HepG2 (cell line): Measurements from ENCODE around the gene CHKB. TPM values are rescaled to one million over a fixed set of nuclear protein-coding genes. Genes with fewer than 3 reads are reported as not detected.

Experiments used
- ERF ChIP-seq: IDR thresholded peaks from 2 replicates; pipeline ENCODE4 v1.6.1; 2018; ENCODE audit warnings: missing biosample characterization, missing genetic modification reagents
- ETV5 ChIP-seq: IDR thresholded peaks from 2 replicates; pipeline ENCODE4 v1.6.1; 2018; ENCODE audit warnings: missing biosample characterization, missing genetic modification reagents, inconsistent platforms, borderline replicate concordance
- MEF2D ChIP-seq: sonication (generic); formaldehyde crosslinking; IDR thresholded peaks from 2 replicates; pipeline ENCODE4 v1.5.1; 2020; ENCODE audit warnings: mild to moderate bottlenecking, missing genetic modification reagents
- MTA1 ChIP-seq: sonication (generic); formaldehyde crosslinking; IDR thresholded peaks from 2 replicates; pipeline ENCODE4 v1.4.0; 2020; ENCODE audit warnings: missing genetic modification reagents, mild to moderate bottlenecking, borderline replicate concordance
- MTA3 ChIP-seq: sonication (generic); formaldehyde crosslinking; IDR thresholded peaks from 2 replicates; pipeline ENCODE4 v1.4.0; 2020; ENCODE audit warnings: missing genetic modification reagents
- NRL ChIP-seq: sonication (generic); formaldehyde crosslinking; IDR thresholded peaks from 2 replicates; pipeline ENCODE4 v1.5.0; 2020; ENCODE audit warnings: missing genetic modification reagents, mild to moderate bottlenecking, moderate library complexity, borderline replicate concordance
- SIX4 ChIP-seq: sonication (generic); formaldehyde crosslinking; IDR thresholded peaks from 2 replicates; pipeline ENCODE4 v1.4.0; 2020; ENCODE audit warnings: missing genetic modification reagents
- SP140L ChIP-seq: sonication (generic); formaldehyde crosslinking; IDR thresholded peaks from 2 replicates; pipeline ENCODE4 v1.4.0; 2020; ENCODE audit warnings: missing genetic modification reagents, borderline replicate concordance
- THYN1 ChIP-seq: sonication (generic); formaldehyde crosslinking; IDR thresholded peaks from 2 replicates; pipeline ENCODE4 v1.8.1; 2023; ENCODE audit warnings: low read depth, mild to moderate bottlenecking, moderate library complexity, missing genetic modification reagents, borderline replicate concordance
- ZBTB20 ChIP-seq: sonication (generic); formaldehyde crosslinking; IDR thresholded peaks from 2 replicates; pipeline ENCODE4 v1.8.1; 2023; ENCODE audit warnings: missing genetic modification reagents, low read depth, mild to moderate bottlenecking, borderline replicate concordance
- ZNF230 ChIP-seq: sonication (generic); formaldehyde crosslinking; IDR thresholded peaks from 2 replicates; pipeline ENCODE4 v1.4.0; 2020; ENCODE audit warnings: mild to moderate bottlenecking, missing genetic modification reagents
- ZNF407 ChIP-seq: sonication (generic); formaldehyde crosslinking; IDR thresholded peaks from one replicate; pipeline ENCODE4 v1.5.1; 2020; ENCODE audit warnings: mild to moderate bottlenecking, missing genetic modification reagents; ENCODE audit errors: not compliant biosample characterization
- ZNF430 ChIP-seq: sonication (generic); formaldehyde crosslinking; IDR thresholded peaks from 2 replicates; pipeline ENCODE4 v1.9.0; 2021; ENCODE audit warnings: mild to moderate bottlenecking, missing genetic modification reagents
- ZNF768 ChIP-seq: sonication (generic); formaldehyde crosslinking; IDR thresholded peaks from 2 replicates; pipeline ENCODE4 v1.4.0; 2020; ENCODE audit warnings: missing genetic modification reagents
- polyA plus RNA-seq, 8 experiments: library from polyadenylated mRNA; depleted of rRNA in 3 of 8; stranded (reverse) in 7 of 8; unstranded in 1 of 8; fragments of >200 nt; fragmentation: Illumina TruSeq in 4 of 8; extraction: Trizol in 4 of 8; gene quantifications; 2 replicates each; pipeline versions ENCODE4 v1.2.1 to v1.2.3, GENCODE V29; 2011 to 2016; ENCODE audit warnings: low read depth in 4 of 8, missing spikeins in 1 of 8, mixed read lengths in 1 of 8; ENCODE audit not compliant: insufficient read depth in 1 of 8
- total RNA-seq, 5 experiments: library from RNA; depleted of rRNA; stranded (reverse); fragments of >200 nt; fragmentation: Illumina TruSeq; extraction: Trizol; gene quantifications; 2 replicates each; pipeline ENCODE4 v1.2.3, GENCODE V29; 2016; ENCODE audit warnings: low read depth in 1 of 5
- TF ChIP-seq, protein P1 (sequence below): sonication (generic); formaldehyde crosslinking; IDR thresholded peaks from 2 replicates; pipeline ENCODE4 v1.4.0; 2020; ENCODE audit warnings: mild to moderate bottlenecking, missing genetic modification reagents
- TF ChIP-seq, protein P2 (sequence below): sonication (generic); formaldehyde crosslinking; IDR thresholded peaks from 2 replicates; pipeline ENCODE4 v1.5.1; 2020; ENCODE audit warnings: mild to moderate bottlenecking, missing genetic modification reagents, moderate library complexity

The CHKB gene
- total and polyA plus RNA-seq, 2 of the 13 experiments (the other 11 are each of a cell fraction or from before 2014, with no cell fraction given), result 24.5 to 42.7 TPM

GRCh38 chr22:50569041-50569459 is 13.6 kb downstream of the CHKB start (continued):
- TF ChIP-seq, protein P1, sequence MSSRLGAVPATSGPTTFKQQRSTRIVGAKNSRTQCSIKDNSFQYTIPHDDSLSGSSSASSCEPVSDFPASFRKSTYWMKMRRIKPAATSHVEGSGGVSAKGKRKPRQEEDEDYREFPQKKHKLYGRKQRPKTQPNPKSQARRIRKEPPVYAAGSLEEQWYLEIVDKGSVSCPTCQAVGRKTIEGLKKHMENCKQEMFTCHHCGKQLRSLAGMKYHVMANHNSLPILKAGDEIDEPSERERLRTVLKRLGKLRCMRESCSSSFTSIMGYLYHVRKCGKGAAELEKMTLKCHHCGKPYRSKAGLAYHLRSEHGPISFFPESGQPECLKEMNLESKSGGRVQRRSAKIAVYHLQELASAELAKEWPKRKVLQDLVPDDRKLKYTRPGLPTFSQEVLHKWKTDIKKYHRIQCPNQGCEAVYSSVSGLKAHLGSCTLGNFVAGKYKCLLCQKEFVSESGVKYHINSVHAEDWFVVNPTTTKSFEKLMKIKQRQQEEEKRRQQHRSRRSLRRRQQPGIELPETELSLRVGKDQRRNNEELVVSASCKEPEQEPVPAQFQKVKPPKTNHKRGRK (CRISPR knock-in tag), result no peak
- TF ChIP-seq MTA1 (CRISPR knock-in tag) (0 out of 2 replicates have a peak, but pooled peaks have one; percentile 48), THYN1 (no peak), ERF (CRISPR knock-in tag) (0 out of 2 replicates have a peak, but pooled peaks have one; percentile 30), ZNF230 (CRISPR knock-in tag) (no peak), ZNF430 (CRISPR knock-in tag) (no peak), MTA3 (CRISPR knock-in tag) (no peak), SP140L (CRISPR knock-in tag) (no peak), ZNF768 (CRISPR knock-in tag) (0 out of 2 replicates have a peak, but pooled peaks have one; percentile 40), ETV5 (CRISPR knock-in tag) (peak; percentile 52; the same call in 1 of the 2 replicates), NRL (no peak), ZBTB20 (peak; percentile 54; the same call in 1 of the 2 replicates), MEF2D (CRISPR knock-in tag) (peak; percentile 50; the same call in 1 of the 2 replicates), SIX4 (no peak), ZNF407 (CRISPR knock-in tag) (no peak)
- TF ChIP-seq, protein P2, sequence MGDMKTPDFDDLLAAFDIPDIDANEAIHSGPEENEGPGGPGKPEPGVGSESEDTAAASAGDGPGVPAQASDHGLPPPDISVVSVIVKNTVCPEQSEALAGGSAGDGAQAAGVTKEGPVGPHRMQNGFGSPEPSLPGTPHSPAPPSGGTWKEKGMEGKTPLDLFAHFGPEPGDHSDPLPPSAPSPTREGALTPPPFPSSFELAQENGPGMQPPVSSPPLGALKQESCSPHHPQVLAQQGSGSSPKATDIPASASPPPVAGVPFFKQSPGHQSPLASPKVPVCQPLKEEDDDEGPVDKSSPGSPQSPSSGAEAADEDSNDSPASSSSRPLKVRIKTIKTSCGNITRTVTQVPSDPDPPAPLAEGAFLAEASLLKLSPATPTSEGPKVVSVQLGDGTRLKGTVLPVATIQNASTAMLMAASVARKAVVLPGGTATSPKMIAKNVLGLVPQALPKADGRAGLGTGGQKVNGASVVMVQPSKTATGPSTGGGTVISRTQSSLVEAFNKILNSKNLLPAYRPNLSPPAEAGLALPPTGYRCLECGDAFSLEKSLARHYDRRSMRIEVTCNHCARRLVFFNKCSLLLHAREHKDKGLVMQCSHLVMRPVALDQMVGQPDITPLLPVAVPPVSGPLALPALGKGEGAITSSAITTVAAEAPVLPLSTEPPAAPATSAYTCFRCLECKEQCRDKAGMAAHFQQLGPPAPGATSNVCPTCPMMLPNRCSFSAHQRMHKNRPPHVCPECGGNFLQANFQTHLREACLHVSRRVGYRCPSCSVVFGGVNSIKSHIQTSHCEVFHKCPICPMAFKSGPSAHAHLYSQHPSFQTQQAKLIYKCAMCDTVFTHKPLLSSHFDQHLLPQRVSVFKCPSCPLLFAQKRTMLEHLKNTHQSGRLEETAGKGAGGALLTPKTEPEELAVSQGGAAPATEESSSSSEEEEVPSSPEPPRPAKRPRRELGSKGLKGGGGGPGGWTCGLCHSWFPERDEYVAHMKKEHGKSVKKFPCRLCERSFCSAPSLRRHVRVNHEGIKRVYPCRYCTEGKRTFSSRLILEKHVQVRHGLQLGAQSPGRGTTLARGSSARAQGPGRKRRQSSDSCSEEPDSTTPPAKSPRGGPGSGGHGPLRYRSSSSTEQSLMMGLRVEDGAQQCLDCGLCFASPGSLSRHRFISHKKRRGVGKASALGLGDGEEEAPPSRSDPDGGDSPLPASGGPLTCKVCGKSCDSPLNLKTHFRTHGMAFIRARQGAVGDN (CRISPR knock-in tag), result peak; percentile 86
